NT2/D1 (cell line): ENCODE results near the gene DIS3L2.

Experiments
- SUZ12 ChIP-seq: IDR thresholded peaks from 2 replicates; pipeline ENCODE4 v1.6.1; 2011; ENCODE audit not compliant: insufficient read length, insufficient read depth; ENCODE audit errors: extremely low read depth
- YY1 ChIP-seq: IDR thresholded peaks from 2 replicates; pipeline ENCODE4 v1.6.1; 2011; ENCODE audit not compliant: insufficient read length, insufficient read depth
- ZNF274 ChIP-seq: IDR thresholded peaks from 2 replicates; pipeline ENCODE4 v1.6.1; 2011; ENCODE audit warnings: mild to moderate bottlenecking, low read depth, low read length

DNA sequence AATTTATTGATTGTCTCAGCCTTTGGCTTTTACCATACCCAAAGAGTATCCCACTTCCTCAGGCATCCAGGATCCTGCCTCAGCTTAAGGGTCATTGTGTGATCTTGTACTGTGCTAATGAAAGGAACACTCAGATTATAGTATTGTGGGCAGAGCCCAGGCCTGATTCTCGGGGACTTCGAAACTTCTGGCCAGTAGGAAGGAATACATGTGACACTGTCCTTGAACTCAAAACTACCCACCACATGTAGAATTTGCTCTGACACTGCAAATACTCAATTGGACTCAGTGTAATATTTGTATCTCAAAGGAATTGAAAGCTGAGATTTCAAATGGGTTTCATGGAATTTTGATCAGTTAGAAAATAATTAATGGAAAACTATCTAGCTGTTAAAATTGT, 15.9 kb downstream of the DIS3L2 start:
- TF ChIP-seq YY1 (no peak), ZNF274 (no peak), SUZ12 (no peak)
